ENCODE measurements around the gene CCDC73.

The CCDC73 gene

DNA sequence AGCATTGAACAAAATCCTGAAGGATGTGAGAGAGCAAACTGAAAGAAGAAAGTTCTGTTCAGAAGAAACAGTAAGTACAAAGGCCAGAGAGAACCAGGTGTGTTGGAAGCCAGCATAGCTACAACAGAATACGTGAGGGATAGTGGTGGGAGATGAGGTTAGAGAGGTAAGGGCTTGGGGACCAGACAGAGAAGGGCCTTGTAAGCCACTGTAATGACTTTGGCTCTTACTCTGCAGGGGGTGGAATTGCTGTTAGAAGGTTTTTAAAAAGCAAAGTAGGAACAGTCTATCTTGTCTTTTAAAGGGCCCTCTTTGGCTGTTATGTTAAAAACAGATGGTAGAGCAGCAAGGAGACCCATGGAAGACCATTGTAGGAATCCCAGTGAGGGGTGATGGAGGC, 39.5 kb upstream of the CCDC73 start:
- in situ Hi-C loops (cut with HindIII; ENCODE audit: low pct_ligation_motif_present, low sequenced_read_pairs): no loop called here
- TF ChIP-seq, protein P1, sequence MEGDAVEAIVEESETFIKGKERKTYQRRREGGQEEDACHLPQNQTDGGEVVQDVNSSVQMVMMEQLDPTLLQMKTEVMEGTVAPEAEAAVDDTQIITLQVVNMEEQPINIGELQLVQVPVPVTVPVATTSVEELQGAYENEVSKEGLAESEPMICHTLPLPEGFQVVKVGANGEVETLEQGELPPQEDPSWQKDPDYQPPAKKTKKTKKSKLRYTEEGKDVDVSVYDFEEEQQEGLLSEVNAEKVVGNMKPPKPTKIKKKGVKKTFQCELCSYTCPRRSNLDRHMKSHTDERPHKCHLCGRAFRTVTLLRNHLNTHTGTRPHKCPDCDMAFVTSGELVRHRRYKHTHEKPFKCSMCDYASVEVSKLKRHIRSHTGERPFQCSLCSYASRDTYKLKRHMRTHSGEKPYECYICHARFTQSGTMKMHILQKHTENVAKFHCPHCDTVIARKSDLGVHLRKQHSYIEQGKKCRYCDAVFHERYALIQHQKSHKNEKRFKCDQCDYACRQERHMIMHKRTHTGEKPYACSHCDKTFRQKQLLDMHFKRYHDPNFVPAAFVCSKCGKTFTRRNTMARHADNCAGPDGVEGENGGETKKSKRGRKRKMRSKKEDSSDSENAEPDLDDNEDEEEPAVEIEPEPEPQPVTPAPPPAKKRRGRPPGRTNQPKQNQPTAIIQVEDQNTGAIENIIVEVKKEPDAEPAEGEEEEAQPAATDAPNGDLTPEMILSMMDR (IDR thresholded peaks at IDR 0.05; ENCODE audit: low read depth, low read length, missing control alignments): no peak
- DNase-seq: no peak
- H3K27ac ChIP-seq: no peak overlapping the region
- H3K4me3 ChIP-seq (ENCODE audit: low read depth, low read length): no peak overlapping the region
- peaks cover 7% of the 10 kb centered on the region for H3K27me3 ChIP-seq (replicated peaks)
- H3K36me3 ChIP-seq (replicated peaks): no peaks in the 10 kb centered on the region

DNA sequence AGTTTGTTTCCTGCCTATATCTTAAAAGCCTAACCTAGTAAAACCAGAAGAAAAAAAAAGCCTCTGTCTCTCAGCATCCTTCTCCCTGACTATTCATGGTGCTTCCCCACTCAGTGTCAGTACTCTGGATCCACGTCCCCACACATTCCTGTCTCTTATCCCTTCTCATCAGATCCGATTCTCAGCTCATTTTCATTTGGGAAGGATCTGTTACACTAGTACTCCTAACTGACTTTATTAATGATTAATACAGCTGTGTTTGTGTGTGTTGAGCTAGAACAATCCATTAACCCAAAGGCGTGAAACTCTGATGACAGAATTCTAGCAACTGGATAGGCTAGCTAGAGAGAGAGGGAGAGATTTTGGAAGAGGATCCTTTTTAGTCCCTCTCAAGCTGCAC, 36.8 kb upstream of the CCDC73 start:
- H3K4me3 ChIP-seq (ENCODE audit: low read depth, low read length): no peak overlapping the region
- in situ Hi-C loops (cut with HindIII; ENCODE audit: low pct_ligation_motif_present, low sequenced_read_pairs): no loop called here
- H3K36me3 ChIP-seq (replicated peaks): no peaks in the 10 kb centered on the region
- no peak overlapping the region for H3K27ac ChIP-seq
- H3K27me3 ChIP-seq (replicated peaks): peaks cover 7% of the 10 kb centered on the region
- no peak for DNase-seq
- TF ChIP-seq, protein P1 (IDR thresholded peaks at IDR 0.05; ENCODE audit: low read depth, low read length, missing control alignments): no peak

DNA sequence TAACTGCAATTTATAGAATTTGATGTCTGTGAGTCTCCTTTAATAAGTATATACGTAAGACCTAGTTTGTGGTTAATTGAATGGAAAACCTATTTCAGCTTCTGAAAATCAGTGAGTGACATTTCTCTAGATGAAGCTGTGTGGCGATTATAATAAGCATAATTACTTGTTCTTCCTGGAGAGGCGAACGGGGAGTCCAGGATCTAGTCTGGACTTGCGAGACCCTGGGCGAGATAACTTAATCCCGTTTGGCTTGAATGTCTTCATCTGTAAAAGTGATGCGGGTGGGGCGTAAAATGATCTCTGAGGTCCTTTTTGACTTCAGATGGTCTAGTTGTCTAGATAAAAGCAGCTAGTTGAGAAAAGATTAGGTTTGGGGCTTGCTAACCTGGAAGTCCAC, 36.3 kb upstream of the CCDC73 start:
- H3K4me3 ChIP-seq (ENCODE audit: low read depth, low read length): no peak overlapping the region
- peaks cover 7% of the 10 kb centered on the region for H3K27me3 ChIP-seq (replicated peaks)
- no peak for DNase-seq
- in situ Hi-C loops (cut with HindIII; ENCODE audit: low pct_ligation_motif_present, low sequenced_read_pairs): no loop called here
- TF ChIP-seq, protein P1 (IDR thresholded peaks at IDR 0.05; ENCODE audit: low read depth, low read length, missing control alignments): no peak
- H3K36me3 ChIP-seq (replicated peaks): no peaks in the 10 kb centered on the region
- H3K27ac ChIP-seq: no peak overlapping the region

DNA sequence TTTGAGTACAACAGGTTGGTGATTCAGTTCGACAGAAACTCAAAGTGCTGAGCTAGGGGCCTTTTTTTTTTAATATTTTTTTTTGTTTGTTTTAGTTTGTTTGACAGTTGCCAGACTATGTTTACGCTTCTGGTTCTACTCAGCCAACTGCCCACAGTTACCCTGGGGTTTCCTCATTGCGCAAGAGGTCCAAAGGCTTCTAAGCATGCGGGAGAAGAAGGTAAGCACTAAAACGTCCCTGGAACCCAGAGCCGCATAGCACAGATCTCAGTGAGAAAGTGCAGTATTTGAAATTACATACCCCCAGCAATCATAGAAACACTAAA, 35.9 kb upstream of the CCDC73 start:
- Histone ChIP-seq H3K4me3 (ENCODE audit: low read depth, low read length) (peak overlapping the region; percentile 60), H3K27me3 (replicated peaks) (peaks cover 7% of the 10 kb centered on the region), H3K36me3 (replicated peaks) (no peaks in the 10 kb centered on the region), H3K27ac (no peak overlapping the region)
- DNase-seq: no peak
- TF ChIP-seq, protein P1 (IDR thresholded peaks at IDR 0.05; ENCODE audit: low read depth, low read length, missing control alignments): no peak
- in situ Hi-C loops (cut with HindIII; ENCODE audit: low pct_ligation_motif_present, low sequenced_read_pairs): no loop called here

DNA sequence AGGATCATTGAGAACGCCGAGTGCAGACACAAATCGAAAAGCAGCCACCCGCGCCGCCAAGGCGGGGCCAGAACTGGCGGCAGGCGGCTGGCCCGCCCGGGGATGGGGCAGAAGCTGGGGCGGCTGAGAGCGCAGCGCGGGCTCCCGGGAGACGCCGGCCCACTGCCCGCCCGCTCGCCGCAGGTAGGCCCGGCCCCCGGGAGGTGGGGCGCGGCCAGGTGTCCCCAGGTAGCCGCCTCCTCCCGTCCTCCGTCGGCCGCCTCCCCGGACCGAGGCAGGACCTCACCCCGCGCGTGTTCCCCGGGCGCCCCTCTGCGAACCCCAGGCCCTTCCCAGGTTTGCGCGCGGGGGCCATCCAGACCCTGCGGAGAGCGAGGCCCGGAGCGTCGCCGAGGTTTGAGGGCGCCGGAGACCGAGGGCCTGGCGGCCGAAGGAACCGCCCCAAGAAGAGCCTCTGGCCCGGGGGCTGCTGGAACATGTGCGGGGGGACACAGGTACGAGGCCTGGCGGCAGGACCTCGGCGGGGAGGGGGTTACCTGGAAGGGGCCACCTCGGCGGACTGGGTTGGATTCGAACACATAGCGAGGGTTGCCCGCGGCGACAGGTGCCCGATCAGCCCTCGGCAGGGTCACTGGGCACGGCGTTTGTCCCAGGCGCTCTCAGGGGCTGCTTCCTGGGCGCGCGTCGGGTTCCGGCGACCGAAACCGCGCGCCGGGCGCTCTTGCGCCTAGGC, 35.4 kb upstream of the CCDC73 start, which contains the start of gene PRRG4:
Gene PRRG4 (plus strand): TSS at position 248 of the 733 bp plus-strand sequence. CDS start 603 bp downstream, outside the sequence.
- Histone ChIP-seq H3K4me3 (ENCODE audit: low read depth, low read length) (peak within 1 kb of the TSS; percentile 60), H3K36me3 (replicated peaks) (no peaks in the 10 kb centered on the region), H3K27me3 (replicated peaks) (peaks cover 7% of the 10 kb centered on the region), H3K27ac (no peak within 1 kb of the TSS)
- TF ChIP-seq, protein P1 (IDR thresholded peaks at IDR 0.05; ENCODE audit: low read depth, low read length, missing control alignments): no peak
- no peak for DNase-seq
- in situ Hi-C loops (cut with HindIII; ENCODE audit: low pct_ligation_motif_present, low sequenced_read_pairs): no loop called here
